HepG2 (cell line): Measurements from ENCODE around the gene C16orf86. TPM values are rescaled to one million over a fixed set of nuclear protein-coding genes. Genes with fewer than 3 reads are reported as not detected.

Source experiments
- CBX1 ChIP-seq: IDR thresholded peaks from one replicate; pipeline ENCODE4 v1.6.1; 2016; ENCODE audit warnings: antibody characterized with exemption, low read depth
- DPF2 ChIP-seq: sonication (generic); formaldehyde crosslinking; IDR thresholded peaks from 2 replicates; pipeline ENCODE4 v1.4.0; 2020; ENCODE audit warnings: mild to moderate bottlenecking, low read depth, missing genetic modification reagents, borderline replicate concordance
- FOSL2 ChIP-seq: sonication (generic); formaldehyde crosslinking; IDR thresholded peaks from 2 replicates; pipeline ENCODE4 v1.4.0; 2020; ENCODE audit warnings: missing genetic modification reagents
- GATAD2A ChIP-seq: IDR thresholded peaks from 2 replicates; pipeline ENCODE4 v1.6.1; 2016
- HDAC6 ChIP-seq: fragments of 200-600 bp; sonication (generic); IDR thresholded peaks from 2 replicates; pipeline ENCODE4 v1.7.0; 2017; ENCODE audit warnings: mild to moderate bottlenecking, antibody characterized with exemption, low read length, low read depth
- NR3C1 ChIP-seq: sonication (generic); formaldehyde crosslinking; IDR thresholded peaks from 2 replicates; pipeline ENCODE4 v1.4.0; 2020; ENCODE audit warnings: missing genetic modification reagents
- PHF8 ChIP-seq: sonication (generic); formaldehyde crosslinking; IDR thresholded peaks from 2 replicates; pipeline ENCODE4 v1.5.0; 2020; ENCODE audit warnings: missing genetic modification reagents
- RBM39 ChIP-seq: fragments of 200-400 bp; formaldehyde crosslinking; IDR thresholded peaks from one replicate; pipeline ENCODE4 v1.6.1; 2018; ENCODE audit warnings: antibody characterized with exemption, mild to moderate bottlenecking, low read depth, low read length; ENCODE audit not compliant: poor library complexity, severe bottlenecking
- ZBTB20 ChIP-seq: sonication (generic); formaldehyde crosslinking; IDR thresholded peaks from 2 replicates; pipeline ENCODE4 v1.8.1; 2023; ENCODE audit warnings: missing genetic modification reagents, low read depth, mild to moderate bottlenecking, borderline replicate concordance
- ZMYM3 ChIP-seq: sonication (generic); formaldehyde crosslinking; IDR thresholded peaks from 2 replicates; pipeline ENCODE4 v1.5.1; 2020; ENCODE audit warnings: mild to moderate bottlenecking, missing genetic modification reagents
- ZNF350 ChIP-seq: sonication (generic); formaldehyde crosslinking; IDR thresholded peaks from 2 replicates; pipeline ENCODE4 v1.4.0; 2020; ENCODE audit warnings: mild to moderate bottlenecking, low read depth, missing genetic modification reagents, borderline replicate concordance
- ZNF558 ChIP-seq: sonication (generic); formaldehyde crosslinking; IDR thresholded peaks from 2 replicates; pipeline ENCODE4 v1.9.0; 2022; ENCODE audit warnings: mild to moderate bottlenecking, missing genetic modification reagents, borderline replicate concordance
- ZNF777 ChIP-seq: sonication (generic); formaldehyde crosslinking; IDR thresholded peaks from 2 replicates; pipeline ENCODE4 v1.4.0; 2020; ENCODE audit warnings: missing genetic modification reagents
- ZSCAN21 ChIP-seq: sonication (generic); formaldehyde crosslinking; IDR thresholded peaks from 2 replicates; pipeline ENCODE4 v1.8.0; 2022; ENCODE audit warnings: mild to moderate bottlenecking, missing genetic modification reagents, moderate library complexity, borderline replicate concordance
- polyA plus RNA-seq, 8 experiments: library from polyadenylated mRNA; depleted of rRNA in 3 of 8; stranded (reverse) in 7 of 8; unstranded in 1 of 8; fragments of >200 nt; fragmentation: Illumina TruSeq in 4 of 8; extraction: Trizol in 4 of 8; gene quantifications; 2 replicates each; pipeline versions ENCODE4 v1.2.1 to v1.2.3, GENCODE V29; 2011 to 2016; ENCODE audit warnings: low read depth in 4 of 8, missing spikeins in 1 of 8, mixed read lengths in 1 of 8; ENCODE audit not compliant: insufficient read depth in 1 of 8
- total RNA-seq, 5 experiments: library from RNA; depleted of rRNA; stranded (reverse); fragments of >200 nt; fragmentation: Illumina TruSeq; extraction: Trizol; gene quantifications; 2 replicates each; pipeline ENCODE4 v1.2.3, GENCODE V29; 2016; ENCODE audit warnings: low read depth in 1 of 5
- TF ChIP-seq, protein P1 (sequence below): sonication (generic); formaldehyde crosslinking; conservative IDR thresholded peaks from 2 replicates; pipeline ENCODE4 v1.4.0; 2020; ENCODE audit warnings: missing genetic modification reagents
- TF ChIP-seq, protein P2 (sequence below): sonication (generic); formaldehyde crosslinking; conservative IDR thresholded peaks from 2 replicates; pipeline ENCODE4 v1.4.0; 2020; ENCODE audit warnings: missing genetic modification reagents
- TF ChIP-seq, protein P3 (sequence below): sonication (generic); formaldehyde crosslinking; IDR thresholded peaks from 2 replicates; pipeline ENCODE4 v1.4.0; 2020; ENCODE audit warnings: missing genetic modification reagents
- TF ChIP-seq, protein P4 (sequence below): sonication (generic); formaldehyde crosslinking; conservative IDR thresholded peaks from 2 replicates; pipeline ENCODE4 v1.5.0; 2020; ENCODE audit warnings: missing genetic modification reagents
- TF ChIP-seq, protein P5 (sequence below): sonication (generic); formaldehyde crosslinking; IDR thresholded peaks from 2 replicates; pipeline ENCODE4 v1.4.0; 2020; ENCODE audit warnings: missing genetic modification reagents
- TF ChIP-seq, protein P6 (sequence below): sonication (generic); formaldehyde crosslinking; IDR thresholded peaks from 2 replicates; pipeline ENCODE4 v1.4.0; 2020; ENCODE audit warnings: missing genetic modification reagents, borderline replicate concordance

C16orf86 gene
- total and polyA plus RNA-seq, 2 of the 13 experiments (the other 11 are each of a cell fraction or from before 2014, with no cell fraction given), result 1.5 to 3.1 TPM

DNA sequence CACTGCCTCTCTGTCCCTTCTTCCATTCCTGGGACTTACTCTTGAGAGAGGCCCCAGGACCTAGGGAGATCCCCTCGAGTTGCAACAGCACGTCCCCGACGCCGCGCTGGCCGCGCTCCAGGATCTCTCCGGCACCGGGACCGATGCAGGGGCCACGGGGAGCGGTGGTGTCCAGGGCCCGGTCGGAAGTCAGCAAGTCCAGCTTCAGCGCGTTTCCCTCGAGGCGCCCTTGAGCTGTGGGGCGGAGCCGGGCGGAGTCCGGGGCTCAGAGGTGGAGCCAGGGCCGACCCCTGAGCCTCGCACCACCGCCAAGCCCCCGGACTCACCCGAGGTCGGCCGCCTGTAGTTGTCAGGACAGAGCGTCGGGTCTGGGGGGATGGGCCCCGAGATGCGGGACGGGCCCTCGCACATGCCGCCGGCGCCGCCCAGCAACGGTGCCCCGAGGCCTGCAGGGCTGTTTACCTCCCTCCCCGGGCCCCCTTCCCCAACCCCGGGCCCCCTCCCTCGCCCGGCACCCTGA is 522 bp upstream of the C16orf86 start (continued):
- TF ChIP-seq DPF2 (CRISPR knock-in tag) (peak; percentile 45; the same call in 1 of the 2 replicates), ZNF777 (CRISPR knock-in tag) (no peak), CBX1 (no peak), GATAD2A (CRISPR knock-in tag) (peak; percentile 44; the same call in 1 of the 2 replicates), ZBTB20 (CRISPR knock-in tag) (peak; percentile 68), ZMYM3 (CRISPR knock-in tag) (peak; percentile 21), ZNF558 (CRISPR knock-in tag) (no peak), RBM39 (no peak), PHF8 (CRISPR knock-in tag) (peak; percentile 22), ZSCAN21 (CRISPR knock-in tag) (peak; percentile 82), FOSL2 (peak; percentile 27; the same call in 1 of the 2 replicates), ZNF350 (CRISPR knock-in tag) (no peak), HDAC6 (no peak), NR3C1 (CRISPR knock-in tag) (no peak)
- TF ChIP-seq, protein P1, sequence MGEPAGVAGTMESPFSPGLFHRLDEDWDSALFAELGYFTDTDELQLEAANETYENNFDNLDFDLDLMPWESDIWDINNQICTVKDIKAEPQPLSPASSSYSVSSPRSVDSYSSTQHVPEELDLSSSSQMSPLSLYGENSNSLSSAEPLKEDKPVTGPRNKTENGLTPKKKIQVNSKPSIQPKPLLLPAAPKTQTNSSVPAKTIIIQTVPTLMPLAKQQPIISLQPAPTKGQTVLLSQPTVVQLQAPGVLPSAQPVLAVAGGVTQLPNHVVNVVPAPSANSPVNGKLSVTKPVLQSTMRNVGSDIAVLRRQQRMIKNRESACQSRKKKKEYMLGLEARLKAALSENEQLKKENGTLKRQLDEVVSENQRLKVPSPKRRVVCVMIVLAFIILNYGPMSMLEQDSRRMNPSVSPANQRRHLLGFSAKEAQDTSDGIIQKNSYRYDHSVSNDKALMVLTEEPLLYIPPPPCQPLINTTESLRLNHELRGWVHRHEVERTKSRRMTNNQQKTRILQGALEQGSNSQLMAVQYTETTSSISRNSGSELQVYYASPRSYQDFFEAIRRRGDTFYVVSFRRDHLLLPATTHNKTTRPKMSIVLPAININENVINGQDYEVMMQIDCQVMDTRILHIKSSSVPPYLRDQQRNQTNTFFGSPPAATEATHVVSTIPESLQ (CRISPR knock-in tag), result no peak
- TF ChIP-seq, protein P2, sequence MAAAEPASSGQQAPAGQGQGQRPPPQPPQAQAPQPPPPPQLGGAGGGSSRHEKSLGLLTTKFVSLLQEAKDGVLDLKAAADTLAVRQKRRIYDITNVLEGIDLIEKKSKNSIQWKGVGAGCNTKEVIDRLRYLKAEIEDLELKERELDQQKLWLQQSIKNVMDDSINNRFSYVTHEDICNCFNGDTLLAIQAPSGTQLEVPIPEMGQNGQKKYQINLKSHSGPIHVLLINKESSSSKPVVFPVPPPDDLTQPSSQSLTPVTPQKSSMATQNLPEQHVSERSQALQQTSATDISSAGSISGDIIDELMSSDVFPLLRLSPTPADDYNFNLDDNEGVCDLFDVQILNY, result no peak
- TF ChIP-seq, protein P3, sequence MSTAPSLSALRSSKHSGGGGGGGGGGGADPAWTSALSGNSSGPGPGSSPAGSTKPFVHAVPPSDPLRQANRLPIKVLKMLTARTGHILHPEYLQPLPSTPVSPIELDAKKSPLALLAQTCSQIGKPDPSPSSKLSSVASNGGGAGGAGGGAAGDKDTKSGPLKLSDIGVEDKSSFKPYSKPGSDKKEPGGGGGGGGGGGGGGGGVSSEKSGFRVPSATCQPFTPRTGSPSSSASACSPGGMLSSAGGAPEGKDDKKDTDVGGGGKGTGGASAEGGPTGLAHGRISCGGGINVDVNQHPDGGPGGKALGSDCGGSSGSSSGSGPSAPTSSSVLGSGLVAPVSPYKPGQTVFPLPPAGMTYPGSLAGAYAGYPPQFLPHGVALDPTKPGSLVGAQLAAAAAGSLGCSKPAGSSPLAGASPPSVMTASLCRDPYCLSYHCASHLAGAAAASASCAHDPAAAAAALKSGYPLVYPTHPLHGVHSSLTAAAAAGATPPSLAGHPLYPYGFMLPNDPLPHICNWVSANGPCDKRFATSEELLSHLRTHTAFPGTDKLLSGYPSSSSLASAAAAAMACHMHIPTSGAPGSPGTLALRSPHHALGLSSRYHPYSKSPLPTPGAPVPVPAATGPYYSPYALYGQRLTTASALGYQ (CRISPR knock-in tag), result 0 out of 2 replicates have a peak, but pooled peaks have one; percentile 42
- TF ChIP-seq, protein P4, sequence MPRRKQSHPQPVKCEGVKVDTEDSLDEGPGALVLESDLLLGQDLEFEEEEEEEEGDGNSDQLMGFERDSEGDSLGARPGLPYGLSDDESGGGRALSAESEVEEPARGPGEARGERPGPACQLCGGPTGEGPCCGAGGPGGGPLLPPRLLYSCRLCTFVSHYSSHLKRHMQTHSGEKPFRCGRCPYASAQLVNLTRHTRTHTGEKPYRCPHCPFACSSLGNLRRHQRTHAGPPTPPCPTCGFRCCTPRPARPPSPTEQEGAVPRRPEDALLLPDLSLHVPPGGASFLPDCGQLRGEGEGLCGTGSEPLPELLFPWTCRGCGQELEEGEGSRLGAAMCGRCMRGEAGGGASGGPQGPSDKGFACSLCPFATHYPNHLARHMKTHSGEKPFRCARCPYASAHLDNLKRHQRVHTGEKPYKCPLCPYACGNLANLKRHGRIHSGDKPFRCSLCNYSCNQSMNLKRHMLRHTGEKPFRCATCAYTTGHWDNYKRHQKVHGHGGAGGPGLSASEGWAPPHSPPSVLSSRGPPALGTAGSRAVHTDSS, result no peak
- TF ChIP-seq, protein P5, sequence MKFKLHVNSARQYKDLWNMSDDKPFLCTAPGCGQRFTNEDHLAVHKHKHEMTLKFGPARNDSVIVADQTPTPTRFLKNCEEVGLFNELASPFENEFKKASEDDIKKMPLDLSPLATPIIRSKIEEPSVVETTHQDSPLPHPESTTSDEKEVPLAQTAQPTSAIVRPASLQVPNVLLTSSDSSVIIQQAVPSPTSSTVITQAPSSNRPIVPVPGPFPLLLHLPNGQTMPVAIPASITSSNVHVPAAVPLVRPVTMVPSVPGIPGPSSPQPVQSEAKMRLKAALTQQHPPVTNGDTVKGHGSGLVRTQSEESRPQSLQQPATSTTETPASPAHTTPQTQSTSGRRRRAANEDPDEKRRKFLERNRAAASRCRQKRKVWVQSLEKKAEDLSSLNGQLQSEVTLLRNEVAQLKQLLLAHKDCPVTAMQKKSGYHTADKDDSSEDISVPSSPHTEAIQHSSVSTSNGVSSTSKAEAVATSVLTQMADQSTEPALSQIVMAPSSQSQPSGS (CRISPR knock-in tag), result 0 out of 2 replicates have a peak, but pooled peaks have one; percentile 15
- TF ChIP-seq, protein P6, sequence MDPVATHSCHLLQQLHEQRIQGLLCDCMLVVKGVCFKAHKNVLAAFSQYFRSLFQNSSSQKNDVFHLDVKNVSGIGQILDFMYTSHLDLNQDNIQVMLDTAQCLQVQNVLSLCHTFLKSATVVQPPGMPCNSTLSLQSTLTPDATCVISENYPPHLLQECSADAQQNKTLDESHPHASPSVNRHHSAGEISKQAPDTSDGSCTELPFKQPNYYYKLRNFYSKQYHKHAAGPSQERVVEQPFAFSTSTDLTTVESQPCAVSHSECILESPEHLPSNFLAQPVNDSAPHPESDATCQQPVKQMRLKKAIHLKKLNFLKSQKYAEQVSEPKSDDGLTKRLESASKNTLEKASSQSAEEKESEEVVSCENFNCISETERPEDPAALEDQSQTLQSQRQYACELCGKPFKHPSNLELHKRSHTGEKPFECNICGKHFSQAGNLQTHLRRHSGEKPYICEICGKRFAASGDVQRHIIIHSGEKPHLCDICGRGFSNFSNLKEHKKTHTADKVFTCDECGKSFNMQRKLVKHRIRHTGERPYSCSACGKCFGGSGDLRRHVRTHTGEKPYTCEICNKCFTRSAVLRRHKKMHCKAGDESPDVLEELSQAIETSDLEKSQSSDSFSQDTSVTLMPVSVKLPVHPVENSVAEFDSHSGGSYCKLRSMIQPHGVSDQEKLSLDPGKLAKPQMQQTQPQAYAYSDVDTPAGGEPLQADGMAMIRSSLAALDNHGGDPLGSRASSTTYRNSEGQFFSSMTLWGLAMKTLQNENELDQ (CRISPR knock-in tag), result no peak
